ENCODE results near the gene OSM. TPM values are rescaled to one million over a fixed set of nuclear protein-coding genes. Genes with fewer than 3 reads are reported as not detected.

Gene OSM
- total RNA-seq, 4 donors from 2014 or later: 0.76 to 8.8 (median 0.76) TPM; not detected in 1

- Histone ChIP-seq H3K4me1 (peaks cover 13 to 23% of the 10 kb centered on the region in 2 donors), H3K4me3 (peak overlapping the region; percentile 64 to 98), H3K27me3 (no peaks in the 10 kb centered on the region), H3K36me3 (no peaks in the 10 kb centered on the region), H3K9me3 (no peaks in the 10 kb centered on the region), H3K27ac (peak overlapping the region; percentile 89 to 95)
- TF ChIP-seq CTCF (IDR thresholded peaks at IDR 0.05) (peak in 1 of 4 experiments; percentile 1), POLR2A (IDR thresholded peaks at IDR 0.05) (no peak)
- DNase-seq: no peak
- intact Hi-C loops (cut with DNase I; ENCODE audit: low total_unique reads): loop anchor here (5.0 kb wide), 1 partner anchor 99 kb away; the partner anchor contains the start of gene RNF215
Observed at GRCh38 chr22:30288419-30289140, 21.9 kb upstream of the OSM start.

- H3K36me3 ChIP-seq: no peaks in the 10 kb centered on the region
- TF ChIP-seq CTCF (IDR thresholded peaks at IDR 0.05) (peak; percentile 58 to 89 (median 70)), POLR2A (IDR thresholded peaks at IDR 0.05) (peak; percentile 46 to 57)
- DNase-seq: peak; percentile 86 to 88
Observed at GRCh38 chr22:30287648-30288418, 21.2 kb upstream of the OSM start.

GRCh38 chr22:30286813-30287647 is 20.4 kb upstream of the OSM start:
- peak; percentile 68 to 71 for DNase-seq
- peaks cover 13 to 23% of the 10 kb centered on the region in 2 donors for H3K4me1 ChIP-seq
- intact Hi-C loops (cut with DNase I; ENCODE audit: low total_unique reads): loop anchor here (5.0 kb wide), 1 partner anchor 100 kb away; the partner anchor contains the start of gene RNF215
- no peaks in the 10 kb centered on the region for H3K36me3 ChIP-seq
- peak overlapping the region in 1 of 2 donors; percentile 95 for H3K27ac ChIP-seq
- no peak overlapping the region for H3K4me3 ChIP-seq
- H3K27me3 ChIP-seq: no peaks in the 10 kb centered on the region
- no peak for TF ChIP-seq POLR2A (IDR thresholded peaks at IDR 0.05)
- TF ChIP-seq CTCF (IDR thresholded peaks at IDR 0.05): peak; percentile 67 to 80 (median 78)
- H3K9me3 ChIP-seq: no peaks in the 10 kb centered on the region

More at GRCh38 chr22:30287648-30288418, 21.2 kb upstream of the OSM start:
- intact Hi-C loops (cut with DNase I; ENCODE audit: low total_unique reads): loop anchor here (5.0 kb wide), 1 partner anchor 99 kb away; the partner anchor contains the start of gene RNF215
- Histone ChIP-seq H3K27ac (peak overlapping the region; percentile 89 to 95), H3K27me3 (no peaks in the 10 kb centered on the region), H3K9me3 (no peaks in the 10 kb centered on the region), H3K4me1 (peaks cover 13 to 23% of the 10 kb centered on the region in 2 donors), H3K4me3 (peak overlapping the region; percentile 64 to 98)

GRCh38 chr22:30286331-30286730 is 19.7 kb upstream of the OSM start:
- H3K27ac ChIP-seq: no peak overlapping the region
- peaks cover 11 to 23% of the 10 kb centered on the region in 2 donors for H3K4me1 ChIP-seq
- intact Hi-C loops (cut with DNase I; ENCODE audit: low total_unique reads): loop anchor here (5.0 kb wide), 1 partner anchor 101 kb away; the partner anchor contains the start of gene RNF215
- no peak overlapping the region for H3K4me3 ChIP-seq
- H3K9me3 ChIP-seq: no peaks in the 10 kb centered on the region
- H3K27me3 ChIP-seq: no peaks in the 10 kb centered on the region
- TF ChIP-seq CTCF (IDR thresholded peaks at IDR 0.05): no peak
- TF ChIP-seq POLR2A (IDR thresholded peaks at IDR 0.05): no peak
- no peaks in the 10 kb centered on the region for H3K36me3 ChIP-seq
- no peak for DNase-seq
